ENCODE results near the gene FOSL1. TPM values are rescaled to one million over a fixed set of nuclear protein-coding genes. Genes with fewer than 3 reads are reported as not detected.

FOSL1 gene
- polyA plus RNA-seq, 1 donor (not counting 4 experiments of a cell fraction or from before 2014, with no cell fraction given): 21.8 TPM

DNA sequence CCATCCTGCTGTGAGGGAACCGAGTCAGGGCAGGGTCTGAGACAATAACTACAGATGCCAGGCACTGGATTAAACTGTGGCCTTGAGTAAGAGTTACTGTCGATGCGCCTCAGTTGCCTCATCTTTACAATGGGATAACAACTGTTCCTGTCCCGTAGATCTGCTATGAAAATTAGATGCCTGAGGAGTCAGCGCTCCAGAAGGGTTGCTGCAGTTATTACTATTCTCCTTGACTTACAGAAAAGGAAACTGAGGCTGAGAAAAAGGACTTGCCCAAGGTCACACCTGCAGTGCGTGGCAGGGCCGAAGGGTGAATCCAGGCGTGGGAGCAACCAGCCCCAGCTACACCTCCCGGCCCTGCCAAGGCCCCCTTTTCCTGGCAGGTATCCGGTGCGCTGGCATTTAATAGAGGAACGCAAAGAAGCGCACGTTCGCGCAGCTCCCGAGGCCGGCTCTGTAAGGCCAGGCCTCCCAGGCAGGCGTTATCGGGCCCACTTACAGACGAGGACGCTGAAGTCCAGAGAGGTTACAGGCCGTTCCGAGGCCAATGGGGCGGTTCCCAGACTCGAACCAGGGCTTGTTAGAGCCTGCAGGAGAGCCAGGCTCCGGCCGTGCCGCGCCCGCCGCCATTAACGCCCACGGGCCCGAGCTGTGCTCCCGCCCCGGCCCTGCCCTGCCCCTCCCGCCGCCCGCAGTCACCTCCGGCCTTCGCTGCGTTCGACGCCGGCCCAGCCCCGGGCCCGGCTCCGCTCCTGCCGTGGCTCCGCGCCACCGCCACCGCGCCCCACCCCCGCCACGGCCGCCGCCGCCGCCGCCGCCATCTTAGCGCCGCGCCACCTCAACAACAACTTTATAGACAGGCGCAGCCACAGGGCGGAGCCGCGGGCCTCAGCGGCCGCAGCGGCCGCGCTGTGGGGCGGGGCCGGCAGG, 18.3 kb upstream of the FOSL1 start, which contains the start of gene C11orf68:
Gene C11orf68 (minus strand): TSS at position 852 of the 930 bp plus-strand sequence. CDS start 31 bp downstream, at position 821.
- Histone ChIP-seq H3K4me1 (ENCODE audit: control insufficient read depth, extremely low read depth, insufficient read depth, low read length) (peaks cover 65% of the 10 kb centered on the region), H3K27ac (ENCODE audit: control insufficient read depth, insufficient read depth, low read length) (peak within 1 kb of the TSS; percentile 95), H3K4me2 (ENCODE audit: control insufficient read depth, extremely low read depth, insufficient read depth, low read depth, low read length) (peak within 1 kb of the TSS; percentile 95), H3K27me3 (ENCODE audit: control insufficient read depth, extremely low read depth, insufficient read depth, low read length) (no peaks in the 10 kb centered on the region), H3K4me3 (ENCODE audit: control insufficient read depth in 2 of 3, extremely low read depth in 1 of 3, insufficient read depth in 2 of 3, low read depth in 1 of 3, low read length in 3 of 3) (peak within 1 kb of the TSS; percentile 77 to 92 (median 80)), H3K36me3 (ENCODE audit: control insufficient read depth in 2 of 2, extremely low read depth in 1 of 2, insufficient read depth in 2 of 2, low read length in 2 of 2) (peaks cover 6 to 16% of the 10 kb centered on the region in 2 experiments), H3K9ac (ENCODE audit: control insufficient read depth, extremely low read depth, insufficient read depth, low read length) (peak within 1 kb of the TSS; percentile 91), H2AFZ (ENCODE audit: control insufficient read depth, low read length) (peak within 1 kb of the TSS; percentile 55), H3K9me1 (ENCODE audit: control insufficient read depth, extremely low read depth, insufficient read depth, low read length) (no peaks in the 10 kb centered on the region), H3K9me3 (ENCODE audit: control insufficient read depth, low read depth, low read length) (no peaks in the 10 kb centered on the region), H3K79me2 (ENCODE audit: control insufficient read depth, insufficient read depth, low read length) (peaks cover 47% of the 10 kb centered on the region), H4K20me1 (ENCODE audit: control insufficient read depth, extremely low read depth, insufficient read depth, low read length) (no peaks in the 10 kb centered on the region)
- TF ChIP-seq EZH2 (IDR thresholded peaks at IDR 0.05; ENCODE audit: low read length): no peak
- TF ChIP-seq, protein P1, sequence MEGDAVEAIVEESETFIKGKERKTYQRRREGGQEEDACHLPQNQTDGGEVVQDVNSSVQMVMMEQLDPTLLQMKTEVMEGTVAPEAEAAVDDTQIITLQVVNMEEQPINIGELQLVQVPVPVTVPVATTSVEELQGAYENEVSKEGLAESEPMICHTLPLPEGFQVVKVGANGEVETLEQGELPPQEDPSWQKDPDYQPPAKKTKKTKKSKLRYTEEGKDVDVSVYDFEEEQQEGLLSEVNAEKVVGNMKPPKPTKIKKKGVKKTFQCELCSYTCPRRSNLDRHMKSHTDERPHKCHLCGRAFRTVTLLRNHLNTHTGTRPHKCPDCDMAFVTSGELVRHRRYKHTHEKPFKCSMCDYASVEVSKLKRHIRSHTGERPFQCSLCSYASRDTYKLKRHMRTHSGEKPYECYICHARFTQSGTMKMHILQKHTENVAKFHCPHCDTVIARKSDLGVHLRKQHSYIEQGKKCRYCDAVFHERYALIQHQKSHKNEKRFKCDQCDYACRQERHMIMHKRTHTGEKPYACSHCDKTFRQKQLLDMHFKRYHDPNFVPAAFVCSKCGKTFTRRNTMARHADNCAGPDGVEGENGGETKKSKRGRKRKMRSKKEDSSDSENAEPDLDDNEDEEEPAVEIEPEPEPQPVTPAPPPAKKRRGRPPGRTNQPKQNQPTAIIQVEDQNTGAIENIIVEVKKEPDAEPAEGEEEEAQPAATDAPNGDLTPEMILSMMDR (optimal IDR thresholded peaks at IDR 0.05 in 1 of 3, IDR thresholded peaks at IDR 0.05 in 1 of 3, conservative IDR thresholded peaks at IDR 0.05 in 1 of 3; ENCODE audit: extremely low read depth in 1 of 3, insufficient read depth in 2 of 3, low read length in 3 of 3): no peak
- DNase-seq (ENCODE audit: low read depth, low spot score) (no peak), FAIRE-seq (no peak)
- dilution Hi-C loops (cut with MboI; ENCODE audit: extremely low pct_ligation_motif_present, low sequenced_read_pairs): no loop called here

DNA sequence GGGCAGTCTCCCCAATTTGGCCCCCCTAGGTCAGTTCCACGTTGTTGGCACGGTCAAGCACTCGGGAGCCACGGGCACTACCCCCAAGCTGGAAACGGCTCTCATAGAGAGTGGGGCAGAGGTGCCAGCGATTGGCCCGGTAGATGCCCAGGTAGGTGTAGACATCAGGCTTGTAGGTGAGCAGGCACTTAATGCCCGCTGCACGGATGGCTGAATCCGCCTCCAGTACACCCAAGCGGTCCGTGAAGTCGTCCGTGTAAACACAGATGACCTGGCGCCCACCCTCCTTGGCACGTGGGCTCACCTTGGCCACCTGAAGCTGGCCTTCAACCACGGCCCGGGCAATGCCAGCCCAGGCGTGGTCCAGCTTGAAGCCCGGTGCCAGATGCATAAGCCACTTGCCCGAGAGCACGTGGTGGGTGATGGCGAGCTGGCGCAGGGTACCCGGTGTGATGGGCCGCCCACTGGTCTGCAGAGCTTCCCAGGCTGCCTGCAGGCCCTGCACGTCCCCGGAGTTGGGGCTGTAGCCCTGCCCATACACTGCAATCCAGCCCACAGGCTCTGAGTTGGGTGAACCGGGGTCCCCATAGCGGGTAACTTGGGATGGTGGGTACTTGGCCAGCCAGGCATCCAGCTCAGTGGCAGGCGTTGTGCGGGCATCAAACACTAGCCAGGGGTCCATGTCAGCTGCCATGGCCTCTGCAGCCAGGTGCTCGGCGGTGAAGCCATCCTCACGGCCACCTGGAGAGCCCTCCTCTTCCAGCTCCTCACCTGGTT, 17.4 kb upstream of the FOSL1 start:
- Histone ChIP-seq H3K9me1 (ENCODE audit: control insufficient read depth, extremely low read depth, insufficient read depth, low read length) (no peaks in the 10 kb centered on the region), H3K4me3 (ENCODE audit: control insufficient read depth in 2 of 3, extremely low read depth in 1 of 3, insufficient read depth in 2 of 3, low read depth in 1 of 3, low read length in 3 of 3) (peak overlapping the region; percentile 44 to 66 (median 59)), H3K27me3 (ENCODE audit: control insufficient read depth, extremely low read depth, insufficient read depth, low read length) (no peaks in the 10 kb centered on the region), H3K27ac (ENCODE audit: control insufficient read depth, insufficient read depth, low read length) (peak overlapping the region; percentile 95), H3K4me1 (ENCODE audit: control insufficient read depth, extremely low read depth, insufficient read depth, low read length) (peaks cover 70% of the 10 kb centered on the region), H3K9me3 (ENCODE audit: control insufficient read depth, low read depth, low read length) (no peaks in the 10 kb centered on the region), H4K20me1 (ENCODE audit: control insufficient read depth, extremely low read depth, insufficient read depth, low read length) (no peaks in the 10 kb centered on the region), H3K4me2 (ENCODE audit: control insufficient read depth, extremely low read depth, insufficient read depth, low read depth, low read length) (peak overlapping the region; percentile 73), H3K9ac (ENCODE audit: control insufficient read depth, extremely low read depth, insufficient read depth, low read length) (peak overlapping the region; percentile 91), H3K36me3 (ENCODE audit: control insufficient read depth in 2 of 2, extremely low read depth in 1 of 2, insufficient read depth in 2 of 2, low read length in 2 of 2) (peaks cover 6 to 14% of the 10 kb centered on the region in 2 experiments), H2AFZ (ENCODE audit: control insufficient read depth, low read length) (no peak overlapping the region), H3K79me2 (ENCODE audit: control insufficient read depth, insufficient read depth, low read length) (peaks cover 47% of the 10 kb centered on the region)
- no peak for FAIRE-seq
- no peak for TF ChIP-seq EZH2 (IDR thresholded peaks at IDR 0.05; ENCODE audit: low read length)
- TF ChIP-seq, protein P1 (optimal IDR thresholded peaks at IDR 0.05 in 1 of 3, IDR thresholded peaks at IDR 0.05 in 1 of 3, conservative IDR thresholded peaks at IDR 0.05 in 1 of 3; ENCODE audit: extremely low read depth in 1 of 3, insufficient read depth in 2 of 3, low read length in 3 of 3): no peak
- DNase-seq (ENCODE audit: low read depth, low spot score): no peak
- dilution Hi-C loops (cut with MboI; ENCODE audit: extremely low pct_ligation_motif_present, low sequenced_read_pairs): no loop called here

Data from keratinocyte (primary cell).